HG03378 (cell line): Measurements from ENCODE around the gene CORO7.
"Not testable (repeated sequence)": the region's sequence is repeated elsewhere in the genome, so short reads cannot be mapped to it uniquely, and the experiment has no call there.

ENCODE experiments used
- ATAC-seq: cut with Tn5 transposase; IDR thresholded peaks from one replicate; pipeline ENCODE4 v1.9.1; 2021; ENCODE audit warnings: mild to moderate bottlenecking, moderate library complexity; ENCODE audit not compliant: unreplicated experiment

Gene CORO7

DNA sequence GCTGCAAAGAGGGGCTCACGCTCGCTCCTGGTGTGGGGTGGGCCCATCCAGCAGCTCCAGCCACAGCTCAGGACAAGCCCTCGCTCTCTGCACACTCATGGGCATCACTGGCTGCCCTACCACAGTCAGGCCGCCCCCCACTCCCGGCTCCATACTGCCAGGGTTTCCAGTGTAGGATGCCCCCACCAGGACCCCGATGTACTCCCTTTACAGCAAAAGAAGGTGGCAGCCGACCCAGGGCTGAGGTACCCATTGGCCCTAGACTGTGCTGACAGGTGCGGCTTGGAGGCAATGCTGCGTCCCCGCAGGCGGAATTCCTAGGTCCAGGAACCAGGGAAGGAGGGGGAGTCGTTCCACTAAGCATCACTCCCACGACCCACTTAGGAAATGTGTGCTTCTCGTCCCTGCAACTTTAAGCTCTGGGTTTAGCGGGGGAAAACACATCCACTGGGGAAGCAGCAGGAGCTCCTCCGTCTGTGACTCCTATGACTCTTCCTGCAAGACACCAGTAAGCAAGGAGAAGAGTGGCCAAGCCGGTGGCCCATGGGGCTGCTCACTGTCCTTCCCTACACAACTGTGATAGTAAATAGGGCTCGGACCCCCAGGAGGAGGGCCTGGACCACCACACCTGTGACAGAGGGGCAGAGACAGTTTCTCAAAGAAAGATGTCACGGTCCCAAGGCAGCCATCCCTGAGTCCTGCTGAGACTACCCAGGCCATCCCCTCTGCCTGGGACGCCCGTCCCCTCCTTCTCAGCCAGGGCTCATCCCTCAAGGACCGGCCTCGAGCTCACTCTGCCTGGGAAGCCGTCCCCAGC lies 13.1 kb downstream of the CORO7 start:
- ATAC-seq: no peak

DNA sequence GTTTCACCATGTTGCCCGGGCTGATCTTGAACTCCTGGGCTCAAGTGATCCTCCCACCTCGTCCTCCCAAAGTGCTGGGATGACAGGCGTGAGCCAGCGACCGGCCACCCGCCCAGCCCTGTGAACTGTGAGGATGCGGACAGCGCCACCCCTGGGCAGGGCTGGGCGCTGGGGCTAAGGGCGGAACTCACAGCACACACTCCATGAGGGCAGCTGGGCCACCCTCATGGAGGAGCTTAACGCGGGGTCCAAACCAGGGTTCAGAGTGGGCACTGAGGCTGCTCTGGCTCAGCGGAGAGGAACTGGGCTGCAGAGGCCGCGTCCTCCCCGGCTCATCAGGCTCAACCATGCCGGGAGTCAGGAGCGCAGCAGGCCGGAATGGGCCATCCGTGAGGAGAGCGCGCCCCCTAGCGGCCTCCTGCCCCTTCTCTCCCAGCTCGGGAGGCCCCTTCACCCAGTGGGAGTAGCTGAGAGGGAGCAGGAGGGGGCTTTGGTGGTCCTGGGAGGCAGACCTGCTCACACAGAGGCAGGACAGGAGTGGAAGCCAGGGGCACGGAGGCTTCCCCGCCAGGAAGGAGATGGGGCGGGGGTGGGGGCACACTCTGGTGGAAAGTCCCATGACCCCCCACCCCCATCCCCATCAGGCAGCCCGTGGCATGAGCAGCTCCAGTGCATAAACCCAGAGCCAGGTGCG lies 13.8 kb downstream of the CORO7 start:
- no peak for ATAC-seq

DNA sequence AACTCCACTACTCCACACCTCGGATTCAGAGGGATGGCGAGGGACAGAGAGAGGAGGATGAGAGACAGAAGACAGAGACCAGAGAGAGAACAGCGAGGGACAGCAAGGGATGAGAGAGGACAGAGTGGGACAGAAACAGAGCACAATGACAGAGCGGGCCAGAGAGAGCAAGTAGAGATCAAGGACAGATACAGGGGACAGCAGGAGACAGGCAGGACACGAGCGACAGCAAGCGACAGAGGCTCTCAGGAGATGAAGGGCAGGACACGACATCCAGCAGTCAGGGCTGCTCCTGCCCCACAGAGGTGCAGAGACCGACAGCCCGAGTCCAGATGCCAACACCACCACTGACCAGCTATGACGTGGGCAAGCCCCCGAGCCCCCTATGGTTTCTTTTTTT lies 14.9 kb downstream of the CORO7 start:
- ATAC-seq: no peak

DNA sequence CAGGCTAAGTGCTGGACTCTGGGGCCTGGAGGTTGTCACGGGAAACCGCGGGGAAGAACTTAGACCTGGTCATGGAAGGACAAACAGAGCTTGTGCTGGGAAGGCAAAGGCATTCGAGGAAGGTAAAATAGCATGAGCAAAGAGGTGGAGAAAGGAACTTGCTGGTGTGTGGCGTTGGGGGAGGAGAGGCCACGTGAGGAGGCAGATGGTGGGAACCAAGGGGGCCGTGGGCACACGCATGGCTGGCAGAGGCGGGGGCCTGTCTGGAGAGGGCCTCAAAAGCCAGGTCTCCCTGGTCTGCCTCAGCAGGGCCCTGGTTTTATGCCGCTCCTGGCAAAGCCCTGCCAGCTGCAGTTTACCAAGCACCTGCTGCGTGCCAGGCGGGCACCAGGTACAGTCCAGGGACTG lies 15.3 kb downstream of the CORO7 start:
- ATAC-seq: no peak

DNA sequence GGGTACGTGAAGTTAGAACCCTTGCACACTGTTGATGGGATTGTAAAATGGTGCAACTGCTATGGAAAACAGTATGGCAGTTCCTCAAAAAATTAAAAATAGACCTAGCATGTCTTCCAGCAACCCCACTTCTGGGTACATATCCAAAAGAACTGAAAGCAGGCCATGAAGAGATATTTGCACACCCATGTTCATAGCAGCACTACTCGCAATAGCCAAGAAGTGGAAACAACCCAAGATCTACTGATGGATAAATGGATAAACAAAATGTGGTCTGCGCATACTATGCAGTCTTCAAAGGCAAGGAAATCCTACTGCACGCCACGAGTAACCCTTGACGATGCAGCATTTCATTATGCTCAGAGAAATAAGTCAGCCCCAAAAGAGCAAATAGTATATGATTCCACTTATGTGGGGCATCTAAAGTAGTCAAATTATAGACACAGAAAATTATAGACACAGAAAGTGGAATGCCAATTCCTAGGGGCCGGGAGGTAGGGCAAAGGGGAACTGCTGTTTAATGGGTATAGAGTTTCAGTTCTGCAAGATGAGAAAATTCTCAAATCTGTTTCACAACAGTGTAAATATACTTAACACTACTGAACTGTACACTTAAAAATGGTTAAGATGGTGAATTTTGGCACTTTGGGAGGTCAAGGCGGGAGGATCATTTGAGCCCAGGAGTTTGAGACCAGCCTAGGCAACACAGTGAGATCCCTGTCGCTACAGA lies 17.2 kb downstream of the CORO7 start:
- no peak for ATAC-seq

DNA sequence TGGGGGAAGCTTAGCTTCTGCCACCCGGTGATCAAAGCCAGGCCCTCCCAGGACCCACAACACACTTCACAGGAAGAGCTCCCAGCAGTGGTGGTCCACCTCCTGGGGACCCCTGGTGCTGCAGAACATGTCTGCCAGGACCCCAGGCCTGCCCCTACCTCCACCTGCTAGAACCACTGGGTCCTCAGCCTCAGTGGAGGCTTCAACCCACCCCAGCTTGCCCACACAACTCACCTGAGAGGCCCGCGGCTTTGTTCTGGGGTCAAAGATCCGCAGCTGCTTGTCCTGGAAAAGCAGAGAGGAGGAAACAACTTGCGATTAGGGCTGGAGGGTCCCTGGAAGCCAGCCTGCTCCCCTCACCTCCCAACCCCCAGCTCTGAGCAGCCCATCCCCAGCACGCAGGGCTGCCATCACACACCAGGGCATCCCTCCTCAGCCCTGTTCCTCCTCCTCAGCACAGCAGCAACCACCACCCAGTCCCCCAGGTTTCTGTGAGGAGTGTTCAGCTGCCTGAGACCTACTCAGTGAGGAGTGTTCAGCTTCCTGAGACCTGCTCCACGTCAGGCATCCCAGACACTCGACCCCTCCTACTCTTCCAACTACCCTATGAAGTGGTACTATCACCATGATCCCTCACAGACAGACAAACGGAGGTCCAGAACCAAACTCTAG lies 21.2 kb downstream of the CORO7 start:
- no peak for ATAC-seq

DNA sequence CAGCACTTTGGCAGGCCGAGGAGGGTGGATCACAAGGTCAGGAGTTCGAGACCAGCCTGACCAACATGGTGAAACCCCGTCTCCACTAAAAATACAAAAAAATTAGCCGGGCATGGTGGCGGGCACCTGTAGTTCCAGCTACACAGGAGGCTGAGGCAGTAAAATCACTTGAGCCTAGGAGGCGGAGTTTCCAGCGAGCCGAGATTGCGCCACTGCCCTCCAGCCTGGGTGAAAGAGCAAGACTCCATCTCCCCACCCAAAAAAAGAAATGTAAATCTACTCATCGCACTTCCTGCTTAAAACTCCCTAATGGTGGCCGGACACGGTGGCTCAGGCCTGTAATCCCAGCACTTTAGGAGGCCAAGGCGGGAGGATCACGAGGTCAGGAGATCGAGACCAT lies 22.5 kb downstream of the CORO7 start:
- not testable (repeated sequence) for ATAC-seq

DNA sequence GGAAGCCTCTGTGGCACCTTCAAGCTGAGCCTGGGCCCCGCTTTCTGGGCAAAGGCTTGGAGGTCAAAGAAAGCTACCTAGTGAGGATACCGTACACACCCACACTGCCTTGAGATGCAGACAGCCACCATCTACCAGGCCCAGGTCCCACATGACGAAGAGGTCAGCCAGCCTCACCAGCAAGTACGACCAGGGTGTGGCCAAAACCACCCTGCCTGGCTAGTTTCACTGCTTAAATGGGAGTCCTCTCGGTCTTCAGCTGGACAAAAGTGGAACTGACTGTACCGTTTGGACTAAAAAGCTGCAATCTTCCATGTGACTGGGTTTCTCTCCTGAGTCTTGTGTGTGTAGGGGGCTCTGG lies 23.2 kb downstream of the CORO7 start:
- ATAC-seq: no peak

DNA sequence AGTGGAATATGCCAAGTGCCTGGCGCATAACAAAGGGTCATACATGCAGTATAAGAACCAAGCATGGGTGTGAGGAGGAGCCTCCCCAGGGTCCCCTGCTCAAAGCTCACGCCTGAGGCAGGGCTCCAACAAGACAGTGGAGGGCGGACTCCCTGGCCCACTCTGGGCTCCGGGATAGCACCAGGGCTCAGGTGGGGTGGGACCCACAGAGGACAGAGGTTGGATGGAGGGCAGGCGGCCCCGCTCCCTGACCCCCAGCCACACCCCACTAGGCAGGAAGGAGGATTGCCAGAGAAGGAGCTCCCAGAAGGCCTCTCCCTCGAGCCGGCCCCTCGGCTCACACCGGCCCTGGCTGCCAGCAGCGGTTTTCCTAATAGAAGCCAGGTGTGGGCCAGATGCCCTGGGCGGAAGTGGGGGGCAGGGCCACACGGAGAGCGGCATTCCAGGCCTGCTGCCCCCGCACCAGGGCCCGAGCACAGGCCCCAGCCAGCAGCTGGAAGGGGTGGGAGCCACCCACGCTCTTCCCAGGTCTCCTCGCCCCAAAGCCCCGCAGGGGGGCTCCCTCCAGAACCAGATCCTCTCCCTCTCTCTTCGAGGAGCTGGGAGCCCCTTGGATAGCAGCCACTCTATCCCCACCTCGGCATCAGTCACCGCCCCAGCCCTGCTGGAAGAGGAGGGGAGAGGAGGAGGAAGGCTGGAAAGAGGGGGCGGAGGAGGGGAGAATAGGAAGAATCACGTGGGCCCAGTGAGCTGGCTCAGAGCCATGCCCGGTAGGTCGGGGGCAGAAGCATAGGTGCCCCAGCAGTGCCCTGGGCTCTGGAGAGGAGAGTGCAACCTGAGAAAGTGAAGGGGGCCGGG lies 23.8 kb downstream of the CORO7 start:
- ATAC-seq: no peak

DNA sequence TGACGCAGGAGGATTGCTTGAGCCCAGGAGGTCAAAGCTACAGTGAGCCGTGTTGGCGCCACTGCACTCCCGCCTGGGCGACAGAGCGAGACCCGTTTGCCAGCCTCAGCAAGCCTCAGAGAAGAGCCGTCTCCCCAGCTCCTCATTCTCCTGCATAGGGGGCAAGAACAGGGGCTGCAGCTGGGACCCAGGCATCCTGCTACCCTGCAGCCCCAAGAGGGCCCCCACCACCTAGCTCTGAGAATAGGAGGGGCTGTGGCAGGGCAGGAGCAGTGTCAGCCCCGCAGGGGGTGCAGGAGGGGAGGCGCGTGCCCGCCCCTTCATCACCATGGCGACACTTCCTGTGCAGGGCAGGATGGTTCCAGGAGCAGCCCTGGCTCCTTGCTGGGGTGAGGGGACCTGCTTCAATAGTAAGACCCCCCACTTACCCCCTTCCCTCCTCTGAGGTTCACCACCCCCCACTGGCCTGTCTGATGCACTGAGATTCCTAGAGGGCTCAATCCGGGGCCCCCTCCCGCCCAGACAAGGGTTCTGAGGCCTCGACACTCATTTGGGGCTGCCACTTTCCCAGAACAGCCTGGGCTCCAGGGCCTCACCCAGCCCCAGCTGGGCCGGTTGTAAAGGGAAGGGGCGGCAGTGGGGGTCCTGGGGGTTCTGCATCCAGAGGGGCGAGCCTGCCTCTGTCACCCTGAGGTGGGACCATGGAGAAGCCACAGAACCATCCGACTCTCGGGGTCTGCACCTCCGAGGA lies 24.6 kb downstream of the CORO7 start:
- no peak for ATAC-seq

DNA sequence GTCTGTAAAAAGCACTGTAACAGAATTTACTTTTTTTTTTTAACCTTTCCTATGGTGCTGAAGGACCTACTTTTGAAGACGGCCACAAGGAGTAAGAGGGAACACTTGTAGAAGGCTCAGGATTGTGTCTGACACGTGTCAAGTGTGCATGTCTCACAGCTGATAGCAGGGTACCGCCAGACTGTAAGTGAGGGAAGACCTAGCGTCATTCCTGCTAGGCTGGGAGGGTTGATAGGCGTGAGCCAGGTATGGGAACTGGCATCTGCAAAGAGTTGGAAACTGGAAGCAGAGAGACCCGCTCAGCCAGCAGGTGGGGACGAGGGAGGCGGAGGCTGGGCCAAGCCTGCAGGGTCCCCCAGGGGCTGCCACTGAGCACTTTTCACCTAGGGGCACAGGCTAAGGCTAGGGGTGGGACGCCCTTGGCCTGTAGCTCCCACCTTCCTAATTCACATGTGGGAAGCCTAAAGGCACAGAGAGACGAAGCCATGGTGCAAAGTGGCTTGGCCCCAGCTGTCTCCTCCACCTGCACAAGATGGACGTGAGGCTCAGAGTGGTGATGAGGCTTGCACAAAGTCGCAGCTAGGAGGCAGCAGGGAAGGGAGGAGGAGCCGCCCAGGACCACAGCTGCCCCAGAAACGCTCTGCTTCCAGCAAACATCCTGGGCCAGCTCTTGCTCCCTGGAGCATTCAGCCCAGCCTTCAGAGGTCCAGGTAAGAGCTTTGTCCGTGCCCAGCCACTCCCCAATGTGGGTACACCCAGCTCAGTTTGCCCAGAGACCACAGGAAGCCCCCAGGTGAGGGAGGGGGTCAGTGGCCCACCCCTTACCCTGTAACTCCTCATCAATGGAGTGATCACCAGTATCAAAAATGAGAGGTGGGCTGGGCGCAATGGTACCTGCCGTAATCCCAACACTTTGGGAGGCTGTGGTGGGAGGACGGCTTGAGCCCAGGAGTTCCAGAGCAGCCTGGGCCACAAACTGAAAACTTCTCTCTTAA lies 25.8 kb downstream of the CORO7 start:
- ATAC-seq: no peak

DNA sequence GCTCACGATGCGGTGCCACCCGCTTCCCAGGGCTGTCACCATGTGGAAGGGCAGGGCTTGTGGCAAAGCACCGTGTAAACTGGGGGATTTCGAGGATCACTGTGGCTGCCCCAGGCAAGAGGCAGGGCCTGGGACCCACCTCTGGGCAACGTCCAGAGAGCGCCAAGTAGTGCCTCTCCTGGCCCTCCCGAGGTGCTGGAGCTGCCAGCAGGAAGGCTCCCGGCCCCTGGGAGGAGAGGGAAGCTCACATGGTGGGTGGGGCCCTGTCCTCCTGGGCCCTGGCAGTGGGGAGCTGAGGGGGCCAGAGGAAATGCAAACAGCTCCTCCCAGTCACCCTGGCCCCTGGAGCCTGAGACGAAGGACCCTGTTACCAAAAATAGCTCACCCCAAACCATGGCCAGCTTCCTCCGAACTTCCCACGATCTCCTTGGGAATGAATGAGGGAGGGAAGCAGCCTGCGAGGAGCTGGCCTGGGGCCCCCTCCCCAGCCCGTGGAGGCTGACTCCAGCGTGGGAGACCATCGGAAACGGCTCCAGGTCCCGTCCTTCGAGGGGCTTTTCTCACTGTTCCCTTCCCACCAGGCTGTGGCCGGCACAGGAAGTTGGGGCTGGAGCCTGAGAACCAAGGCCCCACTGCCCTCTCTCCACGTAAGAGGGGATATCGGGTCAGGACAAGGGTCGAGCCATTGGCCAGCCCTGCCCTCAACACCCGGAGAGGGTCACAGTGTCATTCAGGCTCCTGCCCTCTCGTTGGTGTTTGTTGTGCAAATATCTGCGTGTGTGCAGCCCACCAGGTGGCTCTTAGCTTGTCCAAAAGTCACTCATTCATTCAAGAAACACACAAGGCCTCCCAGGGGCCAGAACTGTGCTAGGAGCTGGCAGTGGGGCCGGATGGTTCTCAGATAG lies 27.1 kb downstream of the CORO7 start:
- no peak for ATAC-seq

DNA sequence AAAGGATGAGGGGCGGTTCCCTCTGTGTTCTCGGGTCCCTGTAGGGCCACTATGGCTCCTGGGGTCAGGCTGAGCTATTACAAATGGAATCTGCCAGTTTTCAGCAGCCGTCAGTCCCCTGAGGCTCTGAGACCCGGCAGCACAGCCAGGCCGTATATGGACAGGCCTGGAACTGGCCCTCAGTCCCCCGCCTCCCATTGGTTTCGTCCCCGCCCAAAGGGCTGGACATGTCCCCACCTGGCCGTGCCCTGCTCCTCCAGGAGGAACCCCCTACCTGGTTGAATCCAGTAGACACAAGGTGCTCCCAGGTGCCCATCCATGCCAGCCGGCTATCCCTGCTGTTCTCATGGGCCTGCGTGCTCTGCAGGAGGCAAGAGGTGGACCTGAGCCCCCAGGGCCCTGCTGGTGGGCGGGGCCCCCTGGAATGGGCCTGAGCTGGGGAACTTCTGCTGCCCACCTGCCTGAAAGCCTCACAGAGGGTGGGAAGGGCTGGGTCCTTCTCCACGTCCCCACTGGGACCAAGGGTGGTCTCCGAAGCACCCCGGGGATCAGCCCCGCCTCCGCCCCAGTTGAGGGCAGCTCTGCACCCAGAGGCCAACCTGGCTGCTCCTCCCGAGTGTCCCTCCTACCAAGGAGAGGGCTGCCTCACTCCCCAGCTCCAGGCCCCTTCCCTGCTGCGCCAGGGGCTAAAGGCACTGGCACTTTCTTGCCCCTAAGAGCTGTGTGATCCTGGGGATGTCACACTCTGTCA lies 27.9 kb downstream of the CORO7 start:
- ATAC-seq: no peak

DNA sequence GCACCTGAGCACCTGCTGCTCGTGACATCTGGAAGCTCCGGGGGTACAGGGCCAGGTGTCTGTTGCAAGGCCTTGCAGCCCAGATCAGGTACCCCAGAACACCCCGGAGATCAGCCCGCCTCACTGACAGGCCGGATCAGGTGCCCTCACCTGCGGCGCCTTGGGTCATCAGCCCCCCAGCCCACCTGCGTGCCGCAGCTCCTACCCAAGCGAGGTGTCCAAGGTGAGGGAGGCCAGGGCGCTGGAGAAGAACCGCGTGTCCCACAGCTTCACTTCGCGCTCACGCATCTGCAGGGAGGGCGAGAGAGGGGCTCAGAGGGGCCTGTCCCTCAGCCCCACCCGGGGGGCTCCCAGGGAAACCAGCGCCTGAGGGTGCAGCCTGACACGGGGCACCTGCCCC lies 28.6 kb downstream of the CORO7 start:
- no peak for ATAC-seq

DNA sequence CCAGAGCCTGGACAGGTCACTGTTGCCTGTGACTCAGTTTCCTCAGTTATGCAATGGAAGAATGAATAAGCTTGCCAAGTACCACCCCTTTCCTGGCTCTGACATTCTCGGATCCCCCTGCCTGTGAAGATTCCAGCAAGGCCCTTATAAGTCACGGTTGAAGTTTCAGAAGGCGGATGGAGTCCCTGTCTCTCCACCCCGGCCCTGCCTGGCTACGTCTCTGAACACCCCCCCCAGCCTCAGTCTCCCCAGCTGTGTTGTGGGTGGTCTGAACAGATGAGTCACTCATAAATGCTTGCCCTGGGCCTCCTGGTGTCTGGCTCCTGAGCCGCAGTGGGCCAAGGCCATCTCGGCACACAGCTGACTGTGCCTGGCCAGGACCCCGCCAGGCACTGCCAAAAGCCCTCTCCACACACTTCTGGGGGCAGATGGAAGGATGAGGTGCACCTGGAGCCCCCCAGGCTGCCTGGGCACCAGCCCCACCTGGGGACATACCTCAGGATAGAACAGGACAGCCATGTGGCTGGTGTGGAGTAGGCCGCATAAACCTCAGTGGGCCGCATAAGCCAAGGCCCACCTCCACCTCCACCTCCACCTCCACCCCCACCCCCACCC lies 29.3 kb downstream of the CORO7 start:
- ATAC-seq: no peak

DNA sequence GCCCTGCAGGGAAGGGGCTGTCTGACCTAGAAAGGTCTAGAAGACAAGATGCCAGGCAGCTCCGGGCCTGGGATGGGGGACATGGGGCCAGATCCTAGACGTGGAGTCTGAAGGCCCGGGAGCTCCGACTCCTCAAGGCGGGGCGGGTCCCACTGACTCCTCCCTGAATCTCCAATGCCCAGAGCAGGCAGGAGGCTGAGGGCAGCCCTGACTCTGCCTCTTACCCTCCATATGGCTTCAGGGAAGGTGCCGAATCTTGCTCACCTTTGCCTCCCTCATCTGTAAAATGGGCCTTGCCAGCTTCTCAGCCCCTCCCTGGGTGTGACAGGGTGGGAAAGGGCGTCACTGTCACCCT lies 30.0 kb downstream of the CORO7 start:
- ATAC-seq: no peak
